Mesodermal cell (in vitro differentiated cells): ENCODE data around the gene MEAF6.

ENCODE experiments used
- H3K27ac ChIP-seq: 2 replicates; pipeline ENCODE4 v1.7.0; 2013; ENCODE audit warnings: mild to moderate bottlenecking, low read depth, low read length, moderate library complexity; ENCODE audit not compliant: severe bottlenecking
- H3K36me3 ChIP-seq: 2 replicates; pipeline ENCODE4 v1.7.1; 2013; ENCODE audit warnings: mild to moderate bottlenecking, low read length, moderate library complexity; ENCODE audit not compliant: control insufficient read depth, insufficient read depth
- H3K4me1 ChIP-seq: one replicate; pipeline ENCODE4 v1.7.1; 2013; ENCODE audit warnings: mild to moderate bottlenecking, low read length; ENCODE audit not compliant: insufficient read depth, control insufficient read depth, poor library complexity, severe bottlenecking
- H3K4me3 ChIP-seq: 2 replicates; pipeline ENCODE4 v1.7.0; 2013; ENCODE audit warnings: low read length, control low read depth, mild to moderate bottlenecking; ENCODE audit not compliant: insufficient read depth, poor library complexity, severe bottlenecking; ENCODE audit errors: extremely low read depth
- H3K9me3 ChIP-seq: 2 replicates; pipeline ENCODE4 v1.7.1; 2013; ENCODE audit warnings: mild to moderate bottlenecking, low read length, moderate library complexity; ENCODE audit not compliant: control insufficient read depth
- WGBS, 2 experiments: methylation state at CpG; one replicate each; pipeline ENCODE4 v1.1.5; 2013; ENCODE audit warnings: missing lambda C conversion rate in 2 of 2; ENCODE audit not compliant: insufficient coverage in 2 of 2; 5-methylcytosine and 5-hydroxymethylcytosine counted together

The MEAF6 gene

DNA sequence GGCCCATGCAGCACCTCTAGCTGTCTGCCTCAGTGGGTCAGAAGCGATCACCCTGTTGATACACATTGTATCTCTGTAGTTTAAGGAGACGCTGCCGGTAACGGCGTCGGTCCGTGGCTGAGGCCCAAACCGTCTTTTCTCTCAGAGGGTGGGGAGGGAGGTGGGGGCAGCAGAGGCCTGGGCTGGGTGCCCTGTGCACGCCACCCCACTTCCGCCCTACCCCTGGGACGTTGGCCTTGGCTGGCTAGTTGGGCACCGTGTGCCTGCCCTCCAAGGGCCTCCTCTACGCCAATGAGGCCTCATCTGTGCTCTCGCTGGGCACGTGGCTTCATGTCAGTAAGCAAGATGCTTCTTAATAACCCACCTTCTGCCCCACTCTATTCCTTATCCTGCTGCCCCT, 30.8 kb downstream of the MEAF6 start:
- Histone ChIP-seq H3K9me3 (no peaks in the 10 kb centered on the region), H3K4me3 (no peak overlapping the region), H3K27ac (no peak overlapping the region), H3K36me3 (peaks cover 62% of the 10 kb centered on the region), H3K4me1 (peaks cover 18% of the 10 kb centered on the region)
- 97 to 100% methylated on average over 1 to 14 of the region's 15 CpGs for WGBS, 2 experiments

DNA sequence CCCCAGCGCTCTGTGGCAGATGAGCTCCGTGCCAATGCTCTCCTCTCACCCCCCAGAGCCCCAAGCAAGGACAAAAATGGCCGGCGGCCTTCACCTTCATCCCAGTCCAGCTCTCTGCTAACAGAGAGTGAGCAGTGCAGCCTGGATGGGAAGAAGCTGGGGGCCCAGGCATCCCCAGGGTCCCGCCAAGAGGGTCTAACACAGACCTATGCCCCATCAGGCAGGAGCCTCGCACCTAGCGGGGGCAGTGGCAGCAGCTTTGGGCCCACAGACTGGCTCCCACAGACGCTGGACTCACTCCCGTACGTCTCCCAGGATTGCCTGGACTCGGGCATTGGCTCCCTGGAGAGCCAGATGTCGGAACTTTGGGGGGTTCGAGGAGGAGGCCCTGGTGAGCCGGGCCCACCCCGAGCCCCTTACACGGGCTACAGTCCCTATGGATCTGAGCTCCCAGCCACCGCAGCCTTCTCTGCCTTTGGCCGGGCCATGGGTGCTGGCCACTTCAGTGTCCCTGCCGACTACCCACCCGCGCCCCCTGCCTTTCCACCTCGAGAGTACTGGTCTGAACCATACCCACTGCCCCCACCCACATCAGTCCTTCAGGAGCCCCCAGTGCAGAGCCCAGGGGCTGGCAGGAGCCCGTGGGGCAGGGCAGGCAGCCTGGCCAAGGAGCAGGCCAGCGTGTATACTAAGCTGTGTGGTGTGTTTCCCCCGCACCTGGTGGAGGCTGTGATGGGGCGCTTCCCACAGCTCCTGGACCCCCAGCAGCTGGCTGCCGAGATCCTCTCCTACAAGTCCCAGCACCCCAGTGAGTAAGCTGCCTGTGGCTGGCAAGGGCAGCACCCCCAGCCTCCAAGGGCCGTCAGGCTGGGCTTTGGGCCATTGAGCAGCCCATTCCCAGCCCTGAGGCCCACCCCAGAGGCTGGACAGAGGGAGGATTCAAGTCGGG, 31.5 kb downstream of the MEAF6 start:
- Histone ChIP-seq H3K4me1 (peaks cover 23% of the 10 kb centered on the region), H3K4me3 (no peak overlapping the region), H3K27ac (no peak overlapping the region), H3K36me3 (peaks cover 68% of the 10 kb centered on the region), H3K9me3 (no peaks in the 10 kb centered on the region)
- WGBS, 2 experiments = 95% methylated on average over 20 to 23 of the region's 29 CpGs

DNA sequence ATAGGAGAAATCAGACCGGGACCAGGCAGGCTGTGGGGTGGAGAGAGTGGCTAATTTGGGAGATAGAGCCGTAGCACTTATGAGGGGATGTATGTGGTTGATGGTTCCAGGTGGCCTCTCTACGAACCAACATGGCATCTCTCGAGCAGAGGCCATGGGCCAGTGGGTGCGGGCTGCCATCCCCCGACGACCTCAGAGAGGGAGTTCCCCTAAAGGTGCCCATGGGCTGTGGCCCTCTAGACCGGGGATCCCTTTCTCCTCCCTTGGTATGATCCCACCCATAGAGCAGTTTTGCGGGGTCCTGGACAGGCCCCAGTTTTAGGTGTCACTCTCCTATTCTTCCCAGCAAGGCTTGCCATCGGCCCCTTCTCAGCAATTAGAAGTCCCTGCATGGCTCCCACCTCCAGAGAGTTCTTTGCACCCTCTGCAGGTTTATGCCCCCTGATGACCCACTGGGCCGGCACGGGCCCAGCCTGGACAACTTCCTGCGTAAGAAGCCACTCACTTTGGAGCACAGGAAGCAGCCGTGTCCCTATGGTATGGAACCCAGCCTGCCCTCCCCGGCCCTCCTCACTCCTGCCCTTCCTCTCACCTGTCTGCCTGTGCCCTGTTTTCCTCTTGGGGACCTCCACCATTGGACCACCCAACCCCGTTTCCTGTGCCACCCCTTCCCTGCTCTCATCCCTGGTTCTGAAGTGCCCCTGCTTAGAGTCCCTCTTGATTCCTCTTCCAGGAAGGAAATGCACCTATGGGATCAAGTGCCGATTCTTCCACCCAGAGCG, 32.4 kb downstream of the MEAF6 start:
- Histone ChIP-seq H3K36me3 (peaks cover 72% of the 10 kb centered on the region), H3K9me3 (no peaks in the 10 kb centered on the region), H3K27ac (no peak overlapping the region), H3K4me3 (no peak overlapping the region), H3K4me1 (peaks cover 32% of the 10 kb centered on the region)
- WGBS, 2 experiments = 95 to 96% methylated on average over 13 to 16 of the region's 18 CpGs

DNA sequence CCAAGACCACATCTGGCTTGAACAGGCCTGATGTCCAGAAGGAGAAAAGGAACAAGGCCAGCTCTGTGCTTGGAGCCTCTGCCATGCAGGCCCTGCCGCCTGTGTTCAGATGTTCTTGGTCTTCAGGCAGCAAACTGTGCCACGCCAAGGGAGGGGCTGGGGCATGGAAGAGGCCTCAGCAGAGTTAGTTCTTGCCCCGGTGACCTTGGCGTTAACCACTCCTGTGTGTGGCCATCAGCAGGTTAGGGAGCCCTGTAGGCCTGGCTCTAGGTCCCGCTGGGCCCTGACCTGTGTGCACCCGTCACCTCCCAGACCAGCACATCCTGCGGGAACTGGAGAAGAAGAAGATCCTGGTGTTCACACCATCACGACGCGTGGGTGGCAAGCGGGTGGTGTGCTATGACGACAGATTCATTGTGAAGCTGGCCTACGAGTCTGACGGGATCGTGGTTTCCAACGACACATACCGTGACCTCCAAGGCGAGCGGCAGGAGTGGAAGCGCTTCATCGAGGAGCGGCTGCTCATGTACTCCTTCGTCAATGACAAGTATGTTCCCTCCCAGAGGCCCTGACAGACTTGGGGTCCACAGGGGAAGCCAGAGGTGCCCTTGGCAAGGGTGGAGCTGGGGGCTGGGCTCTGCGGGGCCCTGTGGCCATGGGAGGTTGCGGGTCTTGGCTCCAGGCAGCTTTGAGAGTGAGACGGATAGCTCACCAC, 33.1 kb downstream of the MEAF6 start:
- WGBS, 2 experiments = 94 to 95% methylated on average over 26 of the region's 26 CpGs

DNA sequence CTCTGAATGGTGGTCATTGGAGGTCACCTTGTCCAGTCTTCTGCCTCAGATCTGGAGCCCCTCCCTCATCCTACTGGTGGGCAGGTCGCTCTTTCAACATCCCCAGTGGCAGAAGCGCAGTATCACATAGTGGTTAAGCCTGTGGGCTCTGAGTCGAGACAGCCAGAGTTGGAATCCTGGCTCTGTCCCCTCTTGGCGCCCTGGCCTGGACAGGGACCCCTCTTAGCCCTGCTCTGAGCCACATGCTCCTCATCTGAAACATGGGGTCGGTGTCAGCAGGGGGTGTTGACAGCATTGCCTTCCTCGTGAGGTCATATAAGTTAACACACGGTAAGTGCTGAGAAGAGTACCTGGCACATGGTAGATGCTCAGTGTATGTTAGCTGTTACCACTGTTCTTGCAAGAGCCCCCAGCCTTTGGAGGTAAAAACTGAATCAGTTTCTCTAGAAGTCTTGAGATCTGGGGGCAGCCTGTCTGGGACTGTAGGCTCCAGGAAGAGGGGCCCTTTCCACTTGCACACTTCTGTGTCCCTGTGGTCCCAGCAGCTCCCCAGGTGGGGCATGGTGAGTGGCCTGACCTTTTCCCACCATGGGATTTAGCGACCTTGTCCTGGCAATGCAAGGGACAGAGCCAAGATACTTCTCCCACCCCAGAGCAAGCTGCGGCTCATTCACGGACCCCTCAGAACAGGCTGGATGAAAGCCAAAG, 33.8 kb downstream of the MEAF6 start:
- Histone ChIP-seq H3K9me3 (no peaks in the 10 kb centered on the region), H3K27ac (no peak overlapping the region), H3K4me3 (no peak overlapping the region), H3K36me3 (peaks cover 66% of the 10 kb centered on the region), H3K4me1 (peaks cover 41% of the 10 kb centered on the region)
- 96% methylated on average over 8 to 10 of the region's 10 CpGs for WGBS, 2 experiments

More for the DNA sequence above, 33.1 kb downstream of the MEAF6 start:
- Histone ChIP-seq H3K4me1 (peaks cover 34% of the 10 kb centered on the region), H3K4me3 (no peak overlapping the region), H3K9me3 (no peaks in the 10 kb centered on the region), H3K27ac (no peak overlapping the region), H3K36me3 (peaks cover 65% of the 10 kb centered on the region)

DNA sequence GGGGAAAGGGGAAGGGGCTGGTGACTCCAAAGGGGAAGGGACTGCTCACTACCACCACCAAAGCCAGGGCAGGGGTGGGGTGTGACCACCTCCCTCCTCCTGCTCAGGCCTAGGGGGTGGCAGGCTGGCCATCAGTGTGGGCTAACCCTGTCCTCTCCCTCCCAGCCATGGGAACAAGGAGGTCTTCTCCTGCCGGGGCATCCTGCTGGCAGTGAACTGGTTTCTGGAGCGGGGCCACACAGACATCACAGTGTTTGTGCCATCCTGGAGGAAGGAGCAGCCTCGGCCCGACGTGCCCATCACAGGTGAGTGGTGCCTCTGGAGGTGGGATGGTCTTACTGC, 34.5 kb downstream of the MEAF6 start:
- Histone ChIP-seq H3K27ac (no peak overlapping the region), H3K36me3 (peaks cover 68% of the 10 kb centered on the region), H3K4me3 (no peak overlapping the region), H3K4me1 (peaks cover 48% of the 10 kb centered on the region), H3K9me3 (no peaks in the 10 kb centered on the region)
- 93 to 100% methylated on average over 2 to 5 of the region's 5 CpGs for WGBS, 2 experiments

DNA sequence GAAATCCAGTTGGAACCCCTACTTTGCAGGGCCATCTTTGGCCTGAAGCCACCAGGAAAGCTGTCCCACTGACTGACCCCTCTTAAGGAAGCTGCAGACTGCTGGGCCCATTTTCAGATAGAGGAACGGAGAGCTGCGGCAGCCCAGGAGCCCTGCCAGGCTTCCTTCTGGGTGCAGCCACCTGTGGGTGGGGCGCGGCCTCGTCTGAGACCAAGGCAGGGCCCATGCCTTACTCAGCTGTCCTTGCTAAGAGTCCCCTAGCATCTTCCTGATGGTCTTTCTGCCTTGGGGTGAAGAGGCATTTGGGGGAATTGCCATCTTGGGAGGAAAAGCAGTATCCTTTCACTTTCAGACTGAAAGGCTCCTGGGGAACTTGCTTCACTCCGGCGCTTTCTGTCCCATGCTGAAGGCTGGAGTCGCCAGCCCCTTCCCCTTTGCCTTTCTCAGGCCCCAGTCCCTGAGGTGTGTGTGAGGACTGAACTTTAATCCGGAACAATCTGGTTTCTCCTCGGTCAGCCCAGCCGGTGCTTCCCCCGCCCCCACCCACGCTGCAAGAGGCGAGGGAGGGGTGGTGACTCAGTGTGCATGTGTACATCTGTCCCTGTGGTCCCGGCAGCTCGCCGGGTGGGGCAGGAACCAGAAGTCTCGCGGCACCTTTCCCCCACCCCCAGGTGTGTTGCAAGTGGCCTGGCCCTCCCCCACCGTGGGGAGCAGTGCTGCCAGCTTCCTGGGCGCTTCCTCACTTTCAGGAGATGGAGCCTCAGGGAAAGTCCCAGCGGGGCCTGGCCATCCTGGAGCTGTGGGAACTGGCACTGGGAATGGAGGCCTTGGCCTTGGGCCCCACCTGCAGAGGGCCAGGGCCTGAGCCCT, 35.1 kb downstream of the MEAF6 start:
- Histone ChIP-seq H3K4me3 (no peak overlapping the region), H3K4me1 (peaks cover 49% of the 10 kb centered on the region), H3K27ac (peak overlapping the region; percentile 23), H3K9me3 (no peaks in the 10 kb centered on the region), H3K36me3 (peaks cover 68% of the 10 kb centered on the region)
- 78 to 90% methylated on average over 10 to 12 of the region's 22 CpGs for WGBS, 2 experiments

DNA sequence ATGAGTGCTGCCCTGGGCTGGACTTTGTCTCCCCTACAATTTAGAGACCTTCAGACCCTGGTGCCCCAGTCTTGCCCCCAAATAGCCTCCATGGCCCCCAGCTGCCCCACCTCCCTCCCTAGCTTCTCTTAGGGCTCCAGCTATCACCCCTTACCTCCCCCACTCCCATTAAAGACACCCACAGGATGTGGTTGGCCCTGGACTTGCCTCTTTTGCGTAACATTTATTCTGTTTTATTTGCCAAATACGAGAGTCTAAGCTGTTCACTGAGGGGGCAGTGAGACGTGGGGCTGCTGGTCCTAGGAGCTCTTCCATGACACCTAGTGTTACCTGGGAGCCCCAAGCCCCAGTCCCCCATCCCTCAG, 35.7 kb downstream of the MEAF6 start:
- 89 to 92% methylated on average over 1 to 3 of the region's 3 CpGs for WGBS, 2 experiments
- Histone ChIP-seq H3K36me3 (peaks cover 63% of the 10 kb centered on the region), H3K27ac (no peak overlapping the region), H3K9me3 (no peaks in the 10 kb centered on the region), H3K4me1 (peaks cover 50% of the 10 kb centered on the region), H3K4me3 (no peak overlapping the region)

DNA sequence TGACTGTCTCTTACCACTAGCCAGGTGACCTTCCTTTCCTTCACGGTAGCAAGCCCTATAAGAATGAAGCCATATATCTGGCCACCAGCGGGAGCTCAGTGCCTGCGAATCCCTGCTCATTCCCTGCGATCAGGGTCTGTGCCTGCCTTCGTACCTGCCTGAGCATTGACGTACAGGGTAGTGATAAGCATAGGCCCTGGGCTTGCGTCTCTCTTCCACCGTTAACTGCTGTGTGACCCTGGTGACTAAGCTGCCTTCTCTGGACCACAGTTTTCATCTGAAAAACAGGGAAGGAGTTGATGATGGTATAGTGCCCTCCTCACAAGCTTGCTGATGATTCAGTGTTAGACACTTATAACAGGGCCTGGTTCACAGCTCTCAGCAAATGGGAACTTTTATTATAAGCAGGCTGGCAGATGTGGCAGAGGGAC, 36.1 kb downstream of the MEAF6 start:
- peaks cover 60% of the 10 kb centered on the region for H3K36me3 ChIP-seq
- no peak overlapping the region for H3K27ac ChIP-seq
- 95% methylated on average over 8 of the region's 8 CpGs for WGBS, 2 experiments
- no peak overlapping the region for H3K4me3 ChIP-seq
- H3K4me1 ChIP-seq = peaks cover 55% of the 10 kb centered on the region
- no peaks in the 10 kb centered on the region for H3K9me3 ChIP-seq
